Jurkat, Clone E6-1 (cell line): ENCODE data around the gene MYO15B.

Experiments used
- DNase-seq: peaks from one replicate; pipeline ENCODE4 v3.0.0-alpha.2; 2011; ENCODE audit warnings: low read depth, low spot score
- H3K4me3 ChIP-seq: 2 replicates; pipeline ENCODE4 v1.5.1; 2011; ENCODE audit warnings: mild to moderate bottlenecking, low read length, control low read depth, moderate library complexity

Gene MYO15B

GRCh38 chr17:75557852-75558665, 29.5 kb upstream of the MYO15B start:
- DNase-seq = no peak
- no peak overlapping the region for H3K4me3 ChIP-seq

- H3K4me3 ChIP-seq = no peak overlapping the region
- DNase-seq = no peak
Observed at GRCh38 chr17:75558666-75559530, 28.7 kb upstream of the MYO15B start.

- no peak overlapping the region for H3K4me3 ChIP-seq
- DNase-seq = no peak
Observed at GRCh38 chr17:75559958-75560533, 27.6 kb upstream of the MYO15B start.

GRCh38 chr17:75561927-75562603, 25.5 kb upstream of the MYO15B start:
- no peak for DNase-seq
- no peak overlapping the region for H3K4me3 ChIP-seq

GRCh38 chr17:75563063-75563758, 24.4 kb upstream of the MYO15B start:
- H3K4me3 ChIP-seq = no peak overlapping the region
- DNase-seq = no peak

- no peak for DNase-seq
- no peak overlapping the region for H3K4me3 ChIP-seq
Observed at GRCh38 chr17:75564195-75564594, 23.4 kb upstream of the MYO15B start.

- H3K4me3 ChIP-seq = no peak overlapping the region
- DNase-seq = no peak
Observed at GRCh38 chr17:75565066-75565465, 22.5 kb upstream of the MYO15B start.

GRCh38 chr17:75565618-75566017, 22.0 kb upstream of the MYO15B start:
- no peak for DNase-seq
- H3K4me3 ChIP-seq = no peak overlapping the region

- H3K4me3 ChIP-seq = no peak overlapping the region
- no peak for DNase-seq
Observed at GRCh38 chr17:75566416-75566815, 21.2 kb upstream of the MYO15B start.

- H3K4me3 ChIP-seq = no peak overlapping the region
- DNase-seq = no peak
Observed at GRCh38 chr17:75566834-75567233, 20.8 kb upstream of the MYO15B start.

GRCh38 chr17:75568412-75569255, 19.0 kb upstream of the MYO15B start:
- DNase-seq = no peak
- H3K4me3 ChIP-seq = no peak overlapping the region

- no peak for DNase-seq
- H3K4me3 ChIP-seq = no peak overlapping the region
Observed at GRCh38 chr17:75570034-75570676, 17.4 kb upstream of the MYO15B start.

GRCh38 chr17:75570772-75571171, 16.8 kb upstream of the MYO15B start:
- no peak for DNase-seq

GRCh38 chr17:75571197-75571884, 16.3 kb upstream of the MYO15B start:
- no peak overlapping the region for H3K4me3 ChIP-seq
- DNase-seq = no peak

More at GRCh38 chr17:75570772-75571171, 16.8 kb upstream of the MYO15B start:
- H3K4me3 ChIP-seq = no peak overlapping the region

GRCh38 chr17:75571885-75572215, 15.8 kb upstream of the MYO15B start:
- DNase-seq = no peak

GRCh38 chr17:75572713-75573539, 14.7 kb upstream of the MYO15B start:
- no peak overlapping the region for H3K4me3 ChIP-seq
- DNase-seq = no peak

More at GRCh38 chr17:75571885-75572215, 15.8 kb upstream of the MYO15B start:
- no peak overlapping the region for H3K4me3 ChIP-seq
